Thoracic aorta (tissue), 2 donors: Measurements from ENCODE around the gene PEX11G. TPM values are rescaled to one million over a fixed set of nuclear protein-coding genes. Genes with fewer than 3 reads are reported as not detected.
A peak's percentile ranks its signal among the peaks of the same experiment; 100 is the strongest.

Experiments
- ATAC-seq: fragments of 150-250 bp; one replicate; pipeline ENCODE4 v1.8.0; 2017; ENCODE audit warnings: low read depth; ENCODE audit not compliant: insufficient number of reproducible peaks, low FRiP score
- DNase-seq: peaks from one replicate; pipeline ENCODE4 v3.0.0-alpha.2; 2020; ENCODE audit warnings: low spot score
- H3K27ac ChIP-seq, 2 donors: fragments of 200-600 bp; sonication (generic); 1 replicate in 1 of 2; 2 replicates in 1 of 2; pipeline ENCODE4 v1.5.1; 2016; ENCODE audit warnings: mild to moderate bottlenecking in 2 of 2, moderate library complexity in 2 of 2
- H3K27me3 ChIP-seq: fragments of 200-600 bp; sonication (generic); replicated peaks from 2 replicates; pipeline ENCODE4 v1.6.0; 2016; ENCODE audit warnings: mild to moderate bottlenecking; ENCODE audit not compliant: insufficient read depth
- H3K36me3 ChIP-seq: fragments of 200-600 bp; sonication (generic); one replicate; pipeline ENCODE4 v1.5.1; 2016
- H3K4me1 ChIP-seq, 2 donors: fragments of 200-600 bp; sonication (generic); 1 replicate in 1 of 2; 2 replicates in 1 of 2; pipeline versions ENCODE4 v1.5.1 to v1.6.0; 2016; ENCODE audit warnings: low read depth in 2 of 2, mild to moderate bottlenecking in 1 of 2; ENCODE audit not compliant: control insufficient read depth in 1 of 2
- H3K4me3 ChIP-seq: fragments of 200-600 bp; sonication (generic); 2 replicates; pipeline ENCODE4 v1.5.1; 2016; ENCODE audit warnings: mild to moderate bottlenecking
- H3K9me3 ChIP-seq: fragments of 200-600 bp; sonication (generic); 2 replicates; pipeline ENCODE4 v1.5.1; 2016
- CTCF ChIP-seq: fragments of 200-600 bp; sonication (generic); IDR thresholded peaks from one replicate; pipeline ENCODE4 v1.5.1; 2019; ENCODE audit warnings: antibody characterized with exemption
- total RNA-seq, 2 donors: library from RNA; depleted of rRNA; stranded (reverse); fragments of >200 nt; gene quantifications; one replicate each; pipeline versions ENCODE4 v1.1.0 to v1.2.3, GENCODE V29; 2016

PEX11G gene
- total RNA-seq, 2 donors from 2014 or later: 0.63 TPM; not detected in 1

DNA sequence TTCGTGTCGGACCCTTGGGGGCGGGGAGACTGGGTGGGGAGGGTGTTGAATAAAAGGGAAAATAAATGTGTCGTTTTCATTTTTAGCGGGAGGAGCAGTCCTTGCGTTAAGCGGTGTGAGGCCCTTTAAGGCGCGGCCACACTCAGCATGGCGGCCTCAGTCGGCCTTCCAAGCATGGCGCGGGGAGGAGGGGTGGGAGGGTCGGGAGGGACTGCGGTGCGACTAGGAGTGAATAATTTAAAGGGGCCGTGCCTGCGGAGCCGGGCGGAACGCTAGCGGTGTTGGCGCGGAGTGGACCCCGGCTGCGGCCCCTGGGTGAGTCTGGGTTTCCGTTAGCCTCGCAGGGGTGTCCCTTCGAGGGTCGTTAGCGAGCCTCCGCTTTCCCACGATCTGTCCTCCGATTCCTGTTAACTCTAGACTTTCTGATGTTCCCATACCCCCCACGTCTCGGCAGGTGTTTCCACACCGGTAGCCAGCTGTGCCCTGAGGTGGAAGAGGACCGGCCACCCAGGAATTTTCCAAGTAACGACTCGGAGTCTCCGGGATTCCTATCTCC is 45.2 kb upstream of the PEX11G start:
- no peaks in the 10 kb centered on the region for H3K9me3 ChIP-seq
- peaks cover 4 to 17% of the 10 kb centered on the region in 2 donors for H3K4me1 ChIP-seq
- H3K36me3 ChIP-seq: peaks cover 20% of the 10 kb centered on the region
- TF ChIP-seq CTCF: no peak
- peak; percentile 53 for DNase-seq
- peak; percentile 32 for ATAC-seq
- H3K27ac ChIP-seq: peak overlapping the region; percentile 85 to 91
- H3K27me3 ChIP-seq: no peaks in the 10 kb centered on the region
- H3K4me3 ChIP-seq: peak overlapping the region; percentile 94

GRCh38 chr19:7533281-7533885 is 44.5 kb upstream of the PEX11G start:
- H3K36me3 ChIP-seq: peaks cover 14% of the 10 kb centered on the region
- peaks cover 4 to 17% of the 10 kb centered on the region in 2 donors for H3K4me1 ChIP-seq
- peak overlapping the region; percentile 94 for H3K4me3 ChIP-seq
- H3K9me3 ChIP-seq: no peaks in the 10 kb centered on the region
- ATAC-seq (no peak), DNase-seq (no peak)
- TF ChIP-seq CTCF: no peak
- H3K27ac ChIP-seq: peak overlapping the region; percentile 85 to 91
- no peaks in the 10 kb centered on the region for H3K27me3 ChIP-seq

DNA sequence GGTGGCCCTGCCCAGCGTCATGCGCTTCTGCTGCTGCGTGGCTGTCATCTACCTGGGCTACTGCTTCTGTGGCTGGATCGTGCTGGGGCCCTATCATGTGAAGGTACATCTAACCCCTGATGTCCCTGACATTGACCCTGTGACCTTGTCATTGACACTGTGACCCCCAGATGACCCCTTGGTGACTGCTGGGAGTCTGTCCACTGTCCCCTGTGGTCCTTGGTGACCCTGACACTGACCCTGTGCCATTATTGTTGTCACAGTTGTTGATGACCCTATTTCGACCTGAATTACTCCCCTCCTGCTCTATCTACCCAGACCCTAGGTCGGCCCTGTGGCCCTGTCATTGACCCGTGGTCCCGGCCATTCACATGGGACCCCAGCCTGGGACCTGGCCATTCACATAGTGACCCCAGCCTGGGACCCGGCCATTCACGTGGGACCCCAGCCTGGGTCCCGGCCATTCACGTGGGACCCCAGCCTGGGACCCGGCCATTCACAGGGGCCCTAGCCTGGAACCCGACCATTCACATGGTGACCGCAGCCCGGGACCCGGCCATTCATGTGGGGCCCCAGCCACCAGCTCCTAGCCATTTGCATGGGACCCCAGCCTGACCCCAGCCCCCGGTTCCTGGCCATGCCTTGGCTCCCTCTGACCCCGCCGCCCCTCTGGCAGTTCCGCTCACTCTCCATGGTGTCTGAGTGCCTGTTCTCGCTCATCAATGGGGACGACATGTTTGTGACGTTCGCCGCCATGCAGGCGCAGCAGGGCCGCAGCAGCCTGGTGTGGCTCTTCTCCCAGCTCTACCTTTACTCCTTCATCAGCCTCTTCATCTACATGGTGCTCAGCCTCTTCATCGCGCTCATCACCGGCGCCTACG is 41.0 kb upstream of the PEX11G start:
- no peaks in the 10 kb centered on the region for H3K27me3 ChIP-seq
- H3K36me3 ChIP-seq: peaks cover 6% of the 10 kb centered on the region
- no peak for DNase-seq
- TF ChIP-seq CTCF: no peak
- H3K4me1 ChIP-seq: peaks cover 0 to 8% of the 10 kb centered on the region in 2 donors
- H3K27ac ChIP-seq: no peak overlapping the region
- ATAC-seq: no peak
- no peaks in the 10 kb centered on the region for H3K9me3 ChIP-seq
- H3K4me3 ChIP-seq: no peak overlapping the region

- Histone ChIP-seq H3K36me3 (peaks cover 9% of the 10 kb centered on the region), H3K4me3 (no peak overlapping the region), H3K27ac (no peak overlapping the region), H3K27me3 (no peaks in the 10 kb centered on the region), H3K4me1 (peaks cover 0 to 8% of the 10 kb centered on the region in 2 donors), H3K9me3 (no peaks in the 10 kb centered on the region)
- TF ChIP-seq CTCF: no peak
- ATAC-seq: no peak
- DNase-seq: no peak
Measured at GRCh38 chr19:7529246-7529600, 40.4 kb upstream of the PEX11G start.
